Right lobe of liver (tissue), 4 donors: ENCODE measurements around the gene LAMC2.

ENCODE experiments used
- POLR2A ChIP-seq: fragments of 450-650 bp; IDR thresholded peaks from one replicate; pipeline ENCODE4 v1.6.1; 2017; ENCODE audit warnings: antibody characterized with exemption, mild to moderate bottlenecking
- TF ChIP-seq, protein P1 (sequence below), 4 donors: fragments of 200-600 bp in 3 of 4; fragments of 450-650 bp in 1 of 4; IDR thresholded peaks; one replicate each; pipeline versions ENCODE4 v1.5.1 to v1.8.0; 2016 to 2022; ENCODE audit warnings: antibody characterized with exemption in 4 of 4, mild to moderate bottlenecking in 2 of 4
- donor health status: DM: no; HTN: no; CAD: no.
- donor health status: DM: no; HTN: no; CAD: no.
- donor health status: DM: no; HTN: yes; CAD: no.

- TF ChIP-seq, protein P1, sequence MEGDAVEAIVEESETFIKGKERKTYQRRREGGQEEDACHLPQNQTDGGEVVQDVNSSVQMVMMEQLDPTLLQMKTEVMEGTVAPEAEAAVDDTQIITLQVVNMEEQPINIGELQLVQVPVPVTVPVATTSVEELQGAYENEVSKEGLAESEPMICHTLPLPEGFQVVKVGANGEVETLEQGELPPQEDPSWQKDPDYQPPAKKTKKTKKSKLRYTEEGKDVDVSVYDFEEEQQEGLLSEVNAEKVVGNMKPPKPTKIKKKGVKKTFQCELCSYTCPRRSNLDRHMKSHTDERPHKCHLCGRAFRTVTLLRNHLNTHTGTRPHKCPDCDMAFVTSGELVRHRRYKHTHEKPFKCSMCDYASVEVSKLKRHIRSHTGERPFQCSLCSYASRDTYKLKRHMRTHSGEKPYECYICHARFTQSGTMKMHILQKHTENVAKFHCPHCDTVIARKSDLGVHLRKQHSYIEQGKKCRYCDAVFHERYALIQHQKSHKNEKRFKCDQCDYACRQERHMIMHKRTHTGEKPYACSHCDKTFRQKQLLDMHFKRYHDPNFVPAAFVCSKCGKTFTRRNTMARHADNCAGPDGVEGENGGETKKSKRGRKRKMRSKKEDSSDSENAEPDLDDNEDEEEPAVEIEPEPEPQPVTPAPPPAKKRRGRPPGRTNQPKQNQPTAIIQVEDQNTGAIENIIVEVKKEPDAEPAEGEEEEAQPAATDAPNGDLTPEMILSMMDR (IDR thresholded peaks at IDR 0.05): no peak
- no peak for TF ChIP-seq POLR2A
These were observed 65.9 kb downstream of the LAMC2 start for GRCh38 chr1:183251959-183252450.
